ENCODE results near the gene RBKS. TPM values are rescaled to one million over a fixed set of nuclear protein-coding genes. Genes with fewer than 3 reads are reported as not detected.
"Not testable (repeated sequence)": the region's sequence is repeated elsewhere in the genome, so short reads cannot be mapped to it uniquely, and the experiment has no call there.

The RBKS gene
- total RNA-seq, 3 donors from 2014 or later = 0.79 to 1.6 (median 1.2) TPM

- DNase-seq = no peak
- ATAC-seq = no peak
- no peak overlapping the region for H3K4me3 Mint-ChIP-seq
- peaks cover 7% of the 10 kb centered on the region for H3K9me3 Mint-ChIP-seq
- no peaks in the 10 kb centered on the region for H3K4me1 Mint-ChIP-seq (ENCODE audit: low read depth)
- H3K27me3 Mint-ChIP-seq (ENCODE audit: low read depth) = peaks cover 8% of the 10 kb centered on the region
- H3K36me3 Mint-ChIP-seq (ENCODE audit: insufficient read depth) = no peaks in the 10 kb centered on the region
These were observed 137.5 kb downstream of the RBKS start for GRCh38 chr2:27752551-27753237.

GRCh38 chr2:27751377-27751776 is 138.8 kb downstream of the RBKS start:
- ATAC-seq (no peak), DNase-seq (no peak)
- Mint-ChIP-seq H3K4me3 (no peak overlapping the region), H3K9me3 (peaks cover 7% of the 10 kb centered on the region), H3K27me3 (ENCODE audit: low read depth) (peaks cover 11% of the 10 kb centered on the region), H3K36me3 (ENCODE audit: insufficient read depth) (no peaks in the 10 kb centered on the region), H3K4me1 (ENCODE audit: low read depth) (no peaks in the 10 kb centered on the region)

- not testable (repeated sequence) for H3K4me3 Mint-ChIP-seq; ATAC-seq; H3K36me3 Mint-ChIP-seq (ENCODE audit: insufficient read depth); DNase-seq; H3K4me1 Mint-ChIP-seq (ENCODE audit: low read depth)
- peaks cover 12% of the 10 kb centered on the region for H3K9me3 Mint-ChIP-seq
- peaks cover 14% of the 10 kb centered on the region for H3K27me3 Mint-ChIP-seq (ENCODE audit: low read depth)
These were observed 141.2 kb downstream of the RBKS start for GRCh38 chr2:27748803-27749554.

- peaks cover 9% of the 10 kb centered on the region for H3K27me3 Mint-ChIP-seq (ENCODE audit: low read depth)
- no peak for DNase-seq
- no peaks in the 10 kb centered on the region for H3K4me1 Mint-ChIP-seq (ENCODE audit: low read depth)
- ATAC-seq = no peak
- H3K9me3 Mint-ChIP-seq = peaks cover 12% of the 10 kb centered on the region
- no peaks in the 10 kb centered on the region for H3K36me3 Mint-ChIP-seq (ENCODE audit: insufficient read depth)
- no peak overlapping the region for H3K4me3 Mint-ChIP-seq
These were observed 142.3 kb downstream of the RBKS start for GRCh38 chr2:27747827-27748352.

- DNase-seq (no peak), ATAC-seq (no peak)
- no peaks in the 10 kb centered on the region for H3K4me1 Mint-ChIP-seq (ENCODE audit: low read depth)
- peaks cover 12% of the 10 kb centered on the region for H3K9me3 Mint-ChIP-seq
- no peak overlapping the region for H3K4me3 Mint-ChIP-seq
- peaks cover 8% of the 10 kb centered on the region for H3K27me3 Mint-ChIP-seq (ENCODE audit: low read depth)
- H3K36me3 Mint-ChIP-seq (ENCODE audit: insufficient read depth) = no peaks in the 10 kb centered on the region
These were observed 143.9 kb downstream of the RBKS start for GRCh38 chr2:27746325-27746724.

- H3K36me3 Mint-ChIP-seq (ENCODE audit: insufficient read depth); H3K27me3 Mint-ChIP-seq (ENCODE audit: low read depth); H3K4me1 Mint-ChIP-seq (ENCODE audit: low read depth); H3K4me3 Mint-ChIP-seq; ATAC-seq; DNase-seq: not testable (repeated sequence)
- peaks cover 12% of the 10 kb centered on the region for H3K9me3 Mint-ChIP-seq
These were observed 144.7 kb downstream of the RBKS start for GRCh38 chr2:27745494-27745893.

- H3K27me3 Mint-ChIP-seq (ENCODE audit: low read depth) = peaks cover 8% of the 10 kb centered on the region
- peaks cover 6% of the 10 kb centered on the region for H3K9me3 Mint-ChIP-seq
- no peaks in the 10 kb centered on the region for H3K4me1 Mint-ChIP-seq (ENCODE audit: low read depth)
- H3K36me3 Mint-ChIP-seq (ENCODE audit: insufficient read depth) = no peaks in the 10 kb centered on the region
- ATAC-seq (no peak), DNase-seq (no peak)
- H3K4me3 Mint-ChIP-seq = no peak overlapping the region
These were observed 147.6 kb downstream of the RBKS start for GRCh38 chr2:27742571-27742970.

- Mint-ChIP-seq H3K4me1 (ENCODE audit: low read depth) (no peaks in the 10 kb centered on the region), H3K27me3 (ENCODE audit: low read depth) (peaks cover 6% of the 10 kb centered on the region), H3K36me3 (ENCODE audit: insufficient read depth) (no peaks in the 10 kb centered on the region), H3K9me3 (peaks cover 6% of the 10 kb centered on the region), H3K4me3 (no peak overlapping the region)
- DNase-seq = no peak
- no peak for ATAC-seq
These were observed 148.5 kb downstream of the RBKS start for GRCh38 chr2:27741673-27742072.

GRCh38 chr2:27739058-27739373 is 151.2 kb downstream of the RBKS start:
- Mint-ChIP-seq H3K9me3 (no peaks in the 10 kb centered on the region), H3K36me3 (ENCODE audit: insufficient read depth) (no peaks in the 10 kb centered on the region), H3K27me3 (ENCODE audit: low read depth) (peaks cover 2% of the 10 kb centered on the region), H3K4me1 (ENCODE audit: low read depth) (peaks cover 15% of the 10 kb centered on the region), H3K4me3 (no peak overlapping the region)
- no peak for ATAC-seq
- DNase-seq = no peak

- Mint-ChIP-seq H3K4me1 (ENCODE audit: low read depth) (peaks cover 15% of the 10 kb centered on the region), H3K27me3 (ENCODE audit: low read depth) (peaks cover 2% of the 10 kb centered on the region)
- no peak for ATAC-seq
These were observed 151.7 kb downstream of the RBKS start for GRCh38 chr2:27738349-27739057.

GRCh38 chr2:27737676-27738348 is 152.4 kb downstream of the RBKS start:
- DNase-seq (no peak), ATAC-seq (no peak)
- Mint-ChIP-seq H3K27me3 (ENCODE audit: low read depth) (peaks cover 2% of the 10 kb centered on the region), H3K9me3 (no peaks in the 10 kb centered on the region), H3K4me3 (no peak overlapping the region), H3K4me1 (ENCODE audit: low read depth) (peaks cover 15% of the 10 kb centered on the region), H3K36me3 (ENCODE audit: insufficient read depth) (no peaks in the 10 kb centered on the region)

More at GRCh38 chr2:27738349-27739057, 151.7 kb downstream of the RBKS start:
- H3K4me3 Mint-ChIP-seq = no peak overlapping the region
- DNase-seq = no peak
- H3K36me3 Mint-ChIP-seq (ENCODE audit: insufficient read depth) = no peaks in the 10 kb centered on the region
- H3K9me3 Mint-ChIP-seq = no peaks in the 10 kb centered on the region

- Mint-ChIP-seq H3K36me3 (ENCODE audit: insufficient read depth) (no peaks in the 10 kb centered on the region), H3K27me3 (ENCODE audit: low read depth) (no peaks in the 10 kb centered on the region), H3K9me3 (no peaks in the 10 kb centered on the region), H3K4me3 (no peak overlapping the region), H3K4me1 (ENCODE audit: low read depth) (peaks cover 15% of the 10 kb centered on the region)
- DNase-seq (no peak), ATAC-seq (no peak)
These were observed 153.3 kb downstream of the RBKS start for GRCh38 chr2:27736890-27737204.

- Mint-ChIP-seq H3K9me3 (no peaks in the 10 kb centered on the region), H3K4me1 (ENCODE audit: low read depth) (peaks cover 15% of the 10 kb centered on the region), H3K27me3 (ENCODE audit: low read depth) (no peaks in the 10 kb centered on the region), H3K4me3 (peak overlapping the region; percentile 19), H3K36me3 (ENCODE audit: insufficient read depth) (no peaks in the 10 kb centered on the region)
- ATAC-seq (no peak), DNase-seq (no peak)
These were observed 153.9 kb downstream of the RBKS start for GRCh38 chr2:27736031-27736889.

Measured in activated T-cell treated with anti-CD3 and anti-CD28 coated beads, Interleukin-2, amount 50 U/mL, for 4 hours (primary cell).